HepG2 (cell line): ENCODE measurements around the gene TWIST2. TPM values are rescaled to one million over a fixed set of nuclear protein-coding genes. Genes with fewer than 3 reads are reported as not detected.
A peak's percentile ranks its signal among the peaks of the same experiment; 100 is the strongest.

ENCODE experiments used
- ATM ChIP-seq: fragments of 450-650 bp; IDR thresholded peaks from 2 replicates; pipeline ENCODE4 v1.7.1; 2017; ENCODE audit warnings: mild to moderate bottlenecking, borderline replicate concordance
- BHLHE40 ChIP-seq: IDR thresholded peaks from 2 replicates; pipeline ENCODE4 v1.6.1; 2011; ENCODE audit warnings: low read length, improper control_type of control experiment
- MAFK ChIP-seq, 2 experiments: IDR thresholded peaks in 1 of 2; conservative IDR thresholded peaks in 1 of 2; 2 replicates each; pipeline ENCODE4 v1.6.1; 2011; ENCODE audit warnings: improper control_type of control experiment in 2 of 2, low read length in 2 of 2
- MEIS1 ChIP-seq: sonication (generic); formaldehyde crosslinking; IDR thresholded peaks from 2 replicates; pipeline ENCODE4 v1.9.0; 2021; ENCODE audit warnings: mild to moderate bottlenecking, missing genetic modification reagents, moderate library complexity, borderline replicate concordance
- MXI1 ChIP-seq: IDR thresholded peaks from 3 replicates; pipeline ENCODE4 v1.6.1; 2012; ENCODE audit warnings: low read depth, low read length, inconsistent platforms, borderline replicate concordance
- PHF5A ChIP-seq: IDR thresholded peaks from one replicate; pipeline ENCODE4 v1.6.1; 2018; ENCODE audit warnings: low read depth, missing genetic modification reagents; ENCODE audit not compliant: unreplicated experiment
- RAD21 ChIP-seq: fragments of 450-650 bp; formaldehyde crosslinking; IDR thresholded peaks from 2 replicates; pipeline ENCODE4 v1.5.0; 2020; ENCODE audit warnings: mild to moderate bottlenecking
- SAFB2 ChIP-seq: sonication (generic); formaldehyde crosslinking; IDR thresholded peaks from 2 replicates; pipeline ENCODE4 v1.5.1; 2020; ENCODE audit warnings: missing genetic modification reagents, low read depth, mild to moderate bottlenecking, borderline replicate concordance
- SALL1 ChIP-seq: sonication (generic); formaldehyde crosslinking; IDR thresholded peaks from 2 replicates; pipeline ENCODE4 v1.8.0; 2022; ENCODE audit warnings: mild to moderate bottlenecking, missing genetic modification reagents
- SMAD3 ChIP-seq: sonication (generic); formaldehyde crosslinking; IDR thresholded peaks from 2 replicates; pipeline ENCODE4 v1.4.0; 2020; ENCODE audit warnings: missing genetic modification reagents
- SMARCC2 ChIP-seq: fragments of 450-650 bp; IDR thresholded peaks from 2 replicates; pipeline ENCODE4 v1.6.1; 2017; ENCODE audit warnings: antibody characterized with exemption, mild to moderate bottlenecking
- SMC3 ChIP-seq: IDR thresholded peaks from 2 replicates; pipeline ENCODE4 v1.6.1; 2011; ENCODE audit warnings: low read length, improper control_type of control experiment
- SSRP1 ChIP-seq: IDR thresholded peaks from 2 replicates; pipeline ENCODE4 v1.6.1; 2016; ENCODE audit warnings: control low read depth
- STAG1 ChIP-seq: sonication (generic); formaldehyde crosslinking; IDR thresholded peaks from 2 replicates; pipeline ENCODE4 v1.4.0; 2020; ENCODE audit warnings: missing genetic modification reagents
- XRCC5 ChIP-seq: fragments of 200-400 bp; formaldehyde crosslinking; optimal IDR thresholded peaks from 2 replicates; pipeline ENCODE3; 2017; ENCODE audit warnings: mild to moderate bottlenecking, low read length
- ZNF282 ChIP-seq: fragments of 450-650 bp; IDR thresholded peaks from 2 replicates; pipeline ENCODE4 v1.6.1; 2018; ENCODE audit not compliant: partially characterized antibody
- ZNF44 ChIP-seq: sonication (generic); formaldehyde crosslinking; IDR thresholded peaks from 2 replicates; pipeline ENCODE4 v1.5.1; 2020; ENCODE audit warnings: mild to moderate bottlenecking, missing genetic modification reagents
- ZNF510 ChIP-seq: sonication (generic); formaldehyde crosslinking; IDR thresholded peaks from 2 replicates; pipeline ENCODE4 v1.4.0; 2020; ENCODE audit warnings: low read depth, mild to moderate bottlenecking, missing genetic modification reagents
- ZSCAN25 ChIP-seq: sonication (generic); formaldehyde crosslinking; IDR thresholded peaks from 2 replicates; pipeline ENCODE4 v1.8.0; 2022; ENCODE audit warnings: mild to moderate bottlenecking, missing genetic modification reagents
- polyA plus RNA-seq, 8 experiments: library from polyadenylated mRNA; depleted of rRNA in 3 of 8; stranded (reverse) in 7 of 8; unstranded in 1 of 8; fragments of >200 nt; fragmentation: Illumina TruSeq in 4 of 8; extraction: Trizol in 4 of 8; gene quantifications; 2 replicates each; pipeline versions ENCODE4 v1.2.1 to v1.2.3, GENCODE V29; 2011 to 2016; ENCODE audit warnings: low read depth in 4 of 8, missing spikeins in 1 of 8, mixed read lengths in 1 of 8; ENCODE audit not compliant: insufficient read depth in 1 of 8
- total RNA-seq, 5 experiments: library from RNA; depleted of rRNA; stranded (reverse); fragments of >200 nt; fragmentation: Illumina TruSeq; extraction: Trizol; gene quantifications; 2 replicates each; pipeline ENCODE4 v1.2.3, GENCODE V29; 2016; ENCODE audit warnings: low read depth in 1 of 5
- TF ChIP-seq, protein P1 (sequence below): sonication (generic); formaldehyde crosslinking; IDR thresholded peaks from 2 replicates; pipeline ENCODE4 v1.4.0; 2020; ENCODE audit warnings: mild to moderate bottlenecking, missing genetic modification reagents
- TF ChIP-seq, protein P2 (sequence below): sonication (generic); formaldehyde crosslinking; IDR thresholded peaks from 2 replicates; pipeline ENCODE4 v1.5.0; 2020; ENCODE audit warnings: mild to moderate bottlenecking, missing genetic modification reagents, moderate library complexity
- TF ChIP-seq, protein P3 (sequence below), 2 experiments: sonication (generic) in 1 of 2; formaldehyde crosslinking in 1 of 2; IDR thresholded peaks; 2 replicates each; pipeline versions ENCODE4 v1.4.0 to v1.6.1; 2016 to 2020; ENCODE audit warnings: borderline replicate concordance in 1 of 2, low read depth in 1 of 2, mild to moderate bottlenecking in 1 of 2, missing genetic modification reagents in 1 of 2

Gene TWIST2
- total and polyA plus RNA-seq, 2 of the 13 experiments (the other 11 are each of a cell fraction or from before 2014, with no cell fraction given) = 0.08 to 0.11 TPM

DNA sequence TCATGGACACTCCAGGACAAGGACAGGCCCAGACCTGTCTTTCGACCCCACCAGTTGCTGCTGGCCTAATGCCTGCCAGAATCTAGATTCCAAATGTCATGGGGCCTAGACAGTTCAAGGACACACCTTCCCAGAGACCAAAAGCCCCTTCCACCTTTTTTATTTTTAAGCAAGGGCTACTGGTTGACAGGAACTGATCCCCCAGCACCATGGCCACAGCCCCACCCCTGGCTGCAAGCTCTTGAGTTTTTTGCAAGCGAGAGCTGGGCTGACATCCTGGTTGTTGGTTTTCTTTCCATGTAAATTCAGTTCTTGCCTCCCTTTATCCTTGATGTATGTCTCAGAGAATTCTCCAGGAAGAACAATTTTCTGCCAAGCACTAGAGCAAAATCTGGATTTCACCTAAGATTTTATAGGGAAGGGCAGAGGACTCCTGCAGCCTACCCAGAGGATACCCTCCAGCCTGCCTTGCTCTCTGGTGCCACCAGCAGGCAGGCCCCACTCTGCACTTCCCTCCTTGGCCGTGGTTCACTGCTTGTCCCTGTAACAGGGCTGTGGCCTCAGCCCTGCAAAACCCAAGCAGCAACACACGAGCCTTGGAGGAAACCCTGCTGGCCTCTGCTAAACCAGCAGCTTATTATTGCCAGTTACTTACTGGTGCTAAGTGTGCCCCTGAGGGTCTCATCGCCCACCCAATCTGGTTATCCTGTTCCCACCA lies 97.7 kb downstream of the TWIST2 start (continued):
- TF ChIP-seq, protein P1, sequence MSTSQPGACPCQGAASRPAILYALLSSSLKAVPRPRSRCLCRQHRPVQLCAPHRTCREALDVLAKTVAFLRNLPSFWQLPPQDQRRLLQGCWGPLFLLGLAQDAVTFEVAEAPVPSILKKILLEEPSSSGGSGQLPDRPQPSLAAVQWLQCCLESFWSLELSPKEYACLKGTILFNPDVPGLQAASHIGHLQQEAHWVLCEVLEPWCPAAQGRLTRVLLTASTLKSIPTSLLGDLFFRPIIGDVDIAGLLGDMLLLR = 0 out of 2 replicates have a peak, but pooled peaks have one; percentile 35
- no peak for TF ChIP-seq PHF5A (CRISPR knock-in tag)
- TF ChIP-seq ZNF282 = no peak
- TF ChIP-seq ZNF510 (CRISPR knock-in tag) = no peak
- no peak for TF ChIP-seq MXI1
- no peak for TF ChIP-seq MEIS1
- peak; percentile 42; the same call in 1 of the 2 replicates for TF ChIP-seq SMC3
- TF ChIP-seq, protein P2, sequence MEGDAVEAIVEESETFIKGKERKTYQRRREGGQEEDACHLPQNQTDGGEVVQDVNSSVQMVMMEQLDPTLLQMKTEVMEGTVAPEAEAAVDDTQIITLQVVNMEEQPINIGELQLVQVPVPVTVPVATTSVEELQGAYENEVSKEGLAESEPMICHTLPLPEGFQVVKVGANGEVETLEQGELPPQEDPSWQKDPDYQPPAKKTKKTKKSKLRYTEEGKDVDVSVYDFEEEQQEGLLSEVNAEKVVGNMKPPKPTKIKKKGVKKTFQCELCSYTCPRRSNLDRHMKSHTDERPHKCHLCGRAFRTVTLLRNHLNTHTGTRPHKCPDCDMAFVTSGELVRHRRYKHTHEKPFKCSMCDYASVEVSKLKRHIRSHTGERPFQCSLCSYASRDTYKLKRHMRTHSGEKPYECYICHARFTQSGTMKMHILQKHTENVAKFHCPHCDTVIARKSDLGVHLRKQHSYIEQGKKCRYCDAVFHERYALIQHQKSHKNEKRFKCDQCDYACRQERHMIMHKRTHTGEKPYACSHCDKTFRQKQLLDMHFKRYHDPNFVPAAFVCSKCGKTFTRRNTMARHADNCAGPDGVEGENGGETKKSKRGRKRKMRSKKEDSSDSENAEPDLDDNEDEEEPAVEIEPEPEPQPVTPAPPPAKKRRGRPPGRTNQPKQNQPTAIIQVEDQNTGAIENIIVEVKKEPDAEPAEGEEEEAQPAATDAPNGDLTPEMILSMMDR (CRISPR knock-in tag) = peak; percentile 81
- no peak for TF ChIP-seq ZNF44 (CRISPR knock-in tag)
- TF ChIP-seq STAG1 (CRISPR knock-in tag) = peak; percentile 80
- no peak for TF ChIP-seq ATM
- no peak for TF ChIP-seq MAFK (conservative IDR thresholded peaks at IDR 0.05 in 1 of 2, IDR thresholded peaks at IDR 0.05 in 1 of 2; ENCODE audit: low read length in 2 of 2)
- peak; percentile 79; the same call in 1 of the 2 replicates for TF ChIP-seq ZSCAN25 (CRISPR knock-in tag)
- TF ChIP-seq XRCC5 = peak; percentile 59
- TF ChIP-seq, protein P3, sequence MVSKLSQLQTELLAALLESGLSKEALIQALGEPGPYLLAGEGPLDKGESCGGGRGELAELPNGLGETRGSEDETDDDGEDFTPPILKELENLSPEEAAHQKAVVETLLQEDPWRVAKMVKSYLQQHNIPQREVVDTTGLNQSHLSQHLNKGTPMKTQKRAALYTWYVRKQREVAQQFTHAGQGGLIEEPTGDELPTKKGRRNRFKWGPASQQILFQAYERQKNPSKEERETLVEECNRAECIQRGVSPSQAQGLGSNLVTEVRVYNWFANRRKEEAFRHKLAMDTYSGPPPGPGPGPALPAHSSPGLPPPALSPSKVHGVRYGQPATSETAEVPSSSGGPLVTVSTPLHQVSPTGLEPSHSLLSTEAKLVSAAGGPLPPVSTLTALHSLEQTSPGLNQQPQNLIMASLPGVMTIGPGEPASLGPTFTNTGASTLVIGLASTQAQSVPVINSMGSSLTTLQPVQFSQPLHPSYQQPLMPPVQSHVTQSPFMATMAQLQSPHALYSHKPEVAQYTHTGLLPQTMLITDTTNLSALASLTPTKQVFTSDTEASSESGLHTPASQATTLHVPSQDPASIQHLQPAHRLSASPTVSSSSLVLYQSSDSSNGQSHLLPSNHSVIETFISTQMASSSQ (IDR thresholded peaks at IDR 0.05; ENCODE audit: low read depth) = no peak
- TF ChIP-seq, protein P3 (CRISPR knock-in tag; IDR thresholded peaks at IDR 0.05; ENCODE audit: borderline replicate concordance) = no peak
- TF ChIP-seq SSRP1 (CRISPR knock-in tag) = no peak
- peak; percentile 61 for TF ChIP-seq RAD21
- no peak for TF ChIP-seq SMARCC2
- TF ChIP-seq SAFB2 (CRISPR knock-in tag) = no peak
- TF ChIP-seq SMAD3 (CRISPR knock-in tag) = no peak
- no peak for TF ChIP-seq BHLHE40
- peak; percentile 33; the same call in 1 of the 2 replicates for TF ChIP-seq SALL1 (CRISPR knock-in tag)
